Omental fat pad (tissue), 4 donors: ENCODE measurements around the gene TTLL3. TPM values are rescaled to one million over a fixed set of nuclear protein-coding genes. Genes with fewer than 3 reads are reported as not detected.

ENCODE experiments used
- ATAC-seq: fragments of 150-250 bp; one replicate; pipeline ENCODE4 v1.9.1; 2016; ENCODE audit warnings: mild to moderate bottlenecking, moderate library complexity; ENCODE audit not compliant: low FRiP score
- DNase-seq: peaks from one replicate; pipeline ENCODE4 v3.0.0-alpha.2; 2019; ENCODE audit warnings: low spot score
- CTCF ChIP-seq, 3 donors: fragments of 450-650 bp; IDR thresholded peaks; one replicate each; pipeline ENCODE4 v1.5.1; 2016 to 2017; ENCODE audit warnings: antibody characterized with exemption in 3 of 3, mild to moderate bottlenecking in 3 of 3, moderate library complexity in 2 of 3
- total RNA-seq, 4 donors: library from RNA; depleted of rRNA; stranded (reverse); fragments of >200 nt; gene quantifications; one replicate each; pipeline ENCODE4 v1.1.0, GENCODE V29; 2016

TTLL3 gene
- total RNA-seq, result 10 to 100 TPM; 40.4 to 91.1 (median 54.7) TPM

GRCh38 chr3:9809615-9810432 is at the start of gene TTLL3:
Gene TTLL3, plus strand, starts transcription at chr3:9810262. Its CDS starts 400 bp downstream, at chr3:9810662.
- DNase-seq, result peak; percentile 78
- no peak for TF ChIP-seq CTCF (IDR thresholded peaks at IDR 0.05)
- ATAC-seq, result peak; percentile 82

GRCh38 chr3:9760779-9761505 is 49.1 kb upstream of the TTLL3 start:
- DNase-seq (no peak), ATAC-seq (no peak)
- no peak for TF ChIP-seq CTCF (IDR thresholded peaks at IDR 0.05)

GRCh38 chr3:9761919-9762318 is 48.1 kb upstream of the TTLL3 start:
- TF ChIP-seq CTCF (IDR thresholded peaks at IDR 0.05), result no peak
- ATAC-seq, result no peak
- DNase-seq, result no peak

GRCh38 chr3:9762871-9763270 is 47.2 kb upstream of the TTLL3 start:
- no peak for ATAC-seq
- no peak for DNase-seq
- no peak for TF ChIP-seq CTCF (IDR thresholded peaks at IDR 0.05)

- no peak for ATAC-seq
- no peak for TF ChIP-seq CTCF (IDR thresholded peaks at IDR 0.05)
- no peak for DNase-seq
Measured at GRCh38 chr3:9765865-9766264, 44.2 kb upstream of the TTLL3 start.

- ATAC-seq (no peak), DNase-seq (no peak)
- TF ChIP-seq CTCF (IDR thresholded peaks at IDR 0.05), result no peak
Measured at GRCh38 chr3:9767418-9767817, 42.6 kb upstream of the TTLL3 start.
